ENCODE data around the gene SELPLG. TPM values are rescaled to one million over a fixed set of nuclear protein-coding genes. Genes with fewer than 3 reads are reported as not detected.
"Not testable (repeated sequence)": the region's sequence is repeated elsewhere in the genome, so short reads cannot be mapped to it uniquely, and the experiment has no call there.

SELPLG gene
- total RNA-seq, 2 donors from 2014 or later = 2.5 to 4.4 TPM

GRCh38 chr12:108664338-108665258 lies 30.9 kb upstream of the SELPLG start:
- H3K27ac ChIP-seq = peak overlapping the region; percentile 38
- H3K9ac ChIP-seq (ENCODE audit: low read depth in 2 of 2, low read length in 2 of 2) = peak overlapping the region; percentile 1 to 14
- no peaks in the 10 kb centered on the region for H3K9me3 ChIP-seq
- TF ChIP-seq CTCF (IDR thresholded peaks at IDR 0.05) = peak; percentile 74
- H3K27me3 ChIP-seq = no peaks in the 10 kb centered on the region
- H3K4me1 ChIP-seq = no peaks in the 10 kb centered on the region
- H3K36me3 ChIP-seq = no peaks in the 10 kb centered on the region
- intact Hi-C loops (cut with DNase I) = loop anchor here (2.0 to 10.0 kb wide), 2 partner anchors 138 to 430 kb away; partner anchors contain the start of genes ALKBH2 and UNG
- H3K4me3 ChIP-seq = no peak overlapping the region
- DNase-seq = peak; percentile 89

GRCh38 chr12:108663324-108664015 lies 29.8 kb upstream of the SELPLG start:
- DNase-seq = no peak
- no peak for TF ChIP-seq CTCF (IDR thresholded peaks at IDR 0.05)
- no peak overlapping the region for H3K4me3 ChIP-seq
- no peak overlapping the region for H3K9ac ChIP-seq (ENCODE audit: low read depth in 2 of 2, low read length in 2 of 2)
- peak overlapping the region; percentile 38 for H3K27ac ChIP-seq
- H3K27me3 ChIP-seq = no peaks in the 10 kb centered on the region
- H3K36me3 ChIP-seq = no peaks in the 10 kb centered on the region
- no peaks in the 10 kb centered on the region for H3K4me1 ChIP-seq
- no peaks in the 10 kb centered on the region for H3K9me3 ChIP-seq
- intact Hi-C loops (cut with DNase I) = loop anchor here (2.0 to 10.0 kb wide), 2 partner anchors 139 to 431 kb away; partner anchors contain the start of genes ALKBH2 and UNG

- intact Hi-C loops (cut with DNase I); H3K36me3 ChIP-seq; H3K27ac ChIP-seq: not testable (repeated sequence)
Observed at GRCh38 chr12:108658115-108658514, 24.4 kb upstream of the SELPLG start.

GRCh38 chr12:108657130-108657745 lies 23.5 kb upstream of the SELPLG start:
- peak; percentile 49 for DNase-seq
- Histone ChIP-seq H3K4me1 (no peaks in the 10 kb centered on the region), H3K9me3 (no peaks in the 10 kb centered on the region), H3K27ac (no peak overlapping the region), H3K4me3 (no peak overlapping the region), H3K27me3 (no peaks in the 10 kb centered on the region), H3K9ac (ENCODE audit: low read depth in 2 of 2, low read length in 2 of 2) (no peak overlapping the region), H3K36me3 (no peaks in the 10 kb centered on the region)
- no peak for TF ChIP-seq CTCF (IDR thresholded peaks at IDR 0.05)
- intact Hi-C loops (cut with DNase I) = no loop called here

More at GRCh38 chr12:108658115-108658514, 24.4 kb upstream of the SELPLG start:
- not testable (repeated sequence) for H3K4me1 ChIP-seq; DNase-seq; H3K9ac ChIP-seq (ENCODE audit: low read depth in 2 of 2, low read length in 2 of 2); H3K9me3 ChIP-seq; H3K27me3 ChIP-seq; H3K4me3 ChIP-seq

- H3K27ac ChIP-seq; H3K4me1 ChIP-seq; intact Hi-C loops (cut with DNase I); H3K36me3 ChIP-seq; H3K4me3 ChIP-seq; H3K9me3 ChIP-seq; H3K27me3 ChIP-seq; H3K9ac ChIP-seq (ENCODE audit: low read depth in 2 of 2, low read length in 2 of 2); DNase-seq: not testable (repeated sequence)
Observed at GRCh38 chr12:108656247-108656646, 22.6 kb upstream of the SELPLG start.

GRCh38 chr12:108655812-108656175 lies 22.1 kb upstream of the SELPLG start:
- H3K36me3 ChIP-seq, H3K27me3 ChIP-seq: not testable (repeated sequence)

GRCh38 chr12:108654622-108655021 lies 20.9 kb upstream of the SELPLG start:
- H3K9ac ChIP-seq (ENCODE audit: low read depth in 2 of 2, low read length in 2 of 2); H3K4me3 ChIP-seq; H3K27me3 ChIP-seq; H3K27ac ChIP-seq; DNase-seq; H3K4me1 ChIP-seq; H3K9me3 ChIP-seq; intact Hi-C loops (cut with DNase I); H3K36me3 ChIP-seq: not testable (repeated sequence)

More at GRCh38 chr12:108655812-108656175, 22.1 kb upstream of the SELPLG start:
- H3K9ac ChIP-seq (ENCODE audit: low read depth in 2 of 2, low read length in 2 of 2); H3K9me3 ChIP-seq; intact Hi-C loops (cut with DNase I); H3K4me1 ChIP-seq; DNase-seq; H3K27ac ChIP-seq; H3K4me3 ChIP-seq: not testable (repeated sequence)

All from colonic mucosa (tissue), 4 donors.